ENCODE data around the gene ZNF816.
"Not testable (repeated sequence)": the region's sequence is repeated elsewhere in the genome, so short reads cannot be mapped to it uniquely, and the experiment has no call there.

Gene ZNF816

DNA sequence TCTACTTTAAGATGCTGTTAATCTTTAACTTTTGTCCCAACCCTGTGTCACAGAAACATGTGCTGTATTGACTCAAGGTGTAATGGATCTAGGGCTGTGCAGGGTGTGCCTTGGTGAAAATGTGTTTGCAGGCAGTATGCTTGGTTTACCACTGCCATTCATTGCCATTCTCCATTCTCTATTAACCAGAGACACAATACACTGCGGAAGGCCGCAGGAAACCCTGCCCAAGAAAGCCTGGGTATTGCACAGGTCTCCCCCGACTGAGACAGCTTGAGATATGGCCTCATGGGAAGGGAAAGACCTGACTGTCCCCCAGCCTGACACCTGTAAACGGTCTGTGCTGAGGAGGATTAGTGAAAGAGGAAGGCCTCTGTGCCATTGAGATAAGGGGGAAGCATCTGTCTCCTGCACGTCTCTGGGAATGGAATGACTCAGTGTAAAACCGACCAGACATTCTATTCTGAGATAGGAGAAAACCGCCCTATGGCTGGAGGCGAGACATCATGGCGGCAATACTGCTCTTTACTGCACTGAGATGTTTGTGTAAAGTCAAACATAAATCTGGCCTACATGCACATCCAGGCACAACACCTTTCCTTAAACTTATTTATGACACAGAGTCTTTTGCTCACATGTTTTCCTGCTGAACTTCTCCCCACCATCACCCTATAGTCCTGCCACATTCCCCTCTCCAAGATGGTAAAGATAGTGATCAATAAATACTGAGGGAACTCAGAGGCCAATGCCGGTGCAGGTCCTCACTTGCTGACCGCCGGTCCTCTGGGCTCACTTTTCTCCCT is 26.3 kb downstream of the ZNF816 start:
- H3K4me3 ChIP-seq (ENCODE audit: low read depth, low read length), result no peak overlapping the region

DNA sequence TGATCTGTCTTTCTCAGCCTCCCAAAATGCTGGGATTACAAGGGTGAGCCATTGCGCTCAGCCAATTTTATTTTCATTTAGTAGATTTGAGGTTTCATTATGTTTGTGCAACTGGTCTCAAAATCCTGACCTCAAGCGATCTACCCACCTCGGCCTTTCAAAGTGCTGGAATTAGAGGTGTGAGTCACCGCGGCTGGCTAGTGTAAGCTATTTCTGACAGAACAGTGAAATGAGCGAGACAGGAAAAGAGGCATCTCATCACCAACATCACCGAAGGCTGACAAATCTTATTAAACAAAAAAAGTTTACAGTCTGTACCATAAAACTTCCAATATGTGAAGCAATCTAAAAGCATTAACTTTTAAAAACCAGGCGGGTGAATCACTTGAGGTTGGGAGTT is 27.2 kb downstream of the ZNF816 start:
- H3K4me3 ChIP-seq (ENCODE audit: low read depth, low read length), result no peak overlapping the region

DNA sequence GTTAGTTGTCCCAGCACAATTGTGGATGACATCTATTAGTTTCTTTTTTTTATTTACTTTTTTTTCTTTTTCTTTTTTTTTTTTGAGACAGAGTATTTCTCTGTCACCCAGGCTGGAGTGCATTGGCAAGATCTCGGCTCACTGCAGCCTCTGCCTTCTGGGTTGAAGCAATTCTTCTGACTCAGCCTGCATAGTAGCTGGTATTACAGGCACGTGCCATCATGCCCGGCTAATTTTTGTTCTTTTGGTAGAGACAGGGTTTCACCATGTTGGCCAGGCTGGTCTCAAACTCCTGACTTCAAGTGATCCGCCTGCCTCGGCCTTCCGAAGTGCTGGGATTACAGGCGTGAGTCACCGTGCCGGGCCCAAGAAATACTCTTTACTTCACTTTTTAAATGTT is 38.0 kb downstream of the ZNF816 start:
- H3K4me3 ChIP-seq (ENCODE audit: low read depth, low read length), result not testable (repeated sequence)

DNA sequence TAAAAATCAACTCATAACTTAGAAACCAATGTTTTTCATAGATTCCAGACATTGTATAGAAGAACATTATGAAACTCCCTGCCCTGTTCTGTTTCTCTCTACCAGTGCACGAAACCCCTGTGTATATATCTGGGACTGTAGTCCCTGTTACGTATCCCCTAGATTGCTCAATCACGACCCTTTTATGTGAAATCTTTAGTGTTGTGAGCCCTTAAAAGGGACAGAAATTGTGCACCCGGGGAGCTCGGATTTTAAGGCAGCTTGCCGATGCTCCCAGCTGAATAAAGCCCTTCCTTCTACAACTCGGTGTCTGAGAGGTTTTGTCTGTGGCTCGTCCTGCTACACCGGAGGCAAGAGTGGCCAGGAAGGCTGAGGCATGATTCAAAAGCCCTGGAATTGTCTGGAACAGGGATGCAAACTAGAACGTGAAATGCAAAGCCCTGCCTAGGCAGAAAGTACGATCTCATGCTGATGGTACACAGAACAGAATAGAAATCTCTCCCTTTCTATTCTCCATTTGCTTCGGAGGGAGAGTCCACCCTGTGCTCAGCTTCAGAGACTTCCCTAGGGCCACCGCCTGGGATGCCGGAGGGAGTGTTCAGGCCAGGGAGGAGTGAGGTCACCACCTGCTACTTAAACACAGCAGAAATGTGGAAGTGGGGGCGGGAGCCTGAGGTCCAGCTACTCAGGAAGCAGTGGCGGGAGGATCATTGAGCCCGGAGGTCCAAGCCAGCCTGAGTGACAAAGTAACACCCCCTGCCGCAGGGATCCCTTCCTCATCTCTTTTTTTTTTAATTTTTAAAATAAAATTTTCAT is 38.7 kb downstream of the ZNF816 start:
- H3K4me3 ChIP-seq (ENCODE audit: low read depth, low read length), result no peak overlapping the region

DNA sequence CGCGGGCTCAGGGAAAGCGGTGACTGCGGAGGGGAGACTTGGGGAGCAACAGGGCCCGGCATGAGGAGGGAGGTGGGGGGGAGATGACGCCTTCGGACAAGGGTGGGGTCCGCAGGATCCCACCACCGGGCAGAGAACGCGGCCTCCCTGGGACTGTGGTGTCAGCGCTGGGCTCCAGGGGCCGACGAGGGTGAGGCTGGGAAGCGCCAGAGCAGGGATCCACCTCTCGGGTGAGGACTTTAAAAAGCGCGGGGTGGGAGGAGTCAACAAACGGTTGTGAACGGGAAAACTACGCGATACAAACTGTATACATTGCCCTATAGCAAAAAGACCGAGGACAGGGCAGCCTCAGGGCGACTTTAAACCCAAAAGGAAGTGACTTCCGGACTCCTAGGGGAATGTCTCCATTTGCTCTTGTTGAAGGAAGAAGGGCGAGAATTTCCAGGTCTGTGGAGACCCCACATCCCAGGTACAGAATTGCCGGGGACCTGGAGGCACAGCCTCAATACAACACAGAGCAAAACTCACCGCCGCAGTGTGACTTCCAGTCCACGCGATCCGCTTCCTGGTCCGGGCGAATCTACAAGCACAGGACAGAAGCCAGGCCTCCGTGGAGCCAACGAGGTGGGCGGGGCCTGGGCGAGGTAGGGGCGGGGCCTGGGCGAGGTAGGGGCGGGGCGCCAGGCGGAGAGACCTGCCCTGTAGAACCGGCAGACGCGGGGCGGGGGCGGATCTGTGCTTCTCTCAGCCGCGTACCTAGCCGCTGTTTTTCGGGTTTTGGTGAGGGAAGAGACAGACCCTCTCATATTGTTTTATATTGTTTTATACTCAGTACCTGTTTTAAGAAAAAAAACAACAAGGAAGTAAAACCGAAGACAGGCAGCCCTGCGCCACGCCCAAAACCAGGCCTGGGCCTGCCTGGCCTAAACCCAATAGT is 39.6 kb downstream of the ZNF816 start, which contains the start of gene ZNF888:
Gene ZNF888 (minus strand): TSS at position 588 of the 937 bp plus-strand sequence. CDS start 5,555 bp downstream, outside the sequence.
- H3K4me3 ChIP-seq (ENCODE audit: low read depth, low read length), result peak within 1 kb of the TSS; percentile 75

DNA sequence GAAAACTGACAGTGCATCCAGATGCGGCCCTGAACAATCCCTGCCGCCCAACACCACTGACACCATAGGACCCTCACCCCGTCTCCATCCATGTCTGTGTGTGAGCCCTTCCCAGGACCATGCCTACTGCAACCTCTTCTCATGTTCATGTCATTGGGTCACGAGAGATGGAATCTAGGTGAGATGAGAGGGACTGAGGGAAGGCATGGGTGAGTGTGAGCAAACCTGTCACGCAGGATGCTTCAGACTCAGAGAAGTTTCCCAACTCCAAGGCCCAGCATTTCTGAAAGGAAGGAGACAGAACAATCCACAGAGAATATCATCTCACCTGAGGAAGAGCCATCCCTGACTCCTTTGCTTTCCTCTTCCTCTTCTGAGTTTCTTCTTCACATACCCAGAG is 45.1 kb downstream of the ZNF816 start:
- H3K4me3 ChIP-seq (ENCODE audit: low read depth, low read length), result no peak overlapping the region

DNA sequence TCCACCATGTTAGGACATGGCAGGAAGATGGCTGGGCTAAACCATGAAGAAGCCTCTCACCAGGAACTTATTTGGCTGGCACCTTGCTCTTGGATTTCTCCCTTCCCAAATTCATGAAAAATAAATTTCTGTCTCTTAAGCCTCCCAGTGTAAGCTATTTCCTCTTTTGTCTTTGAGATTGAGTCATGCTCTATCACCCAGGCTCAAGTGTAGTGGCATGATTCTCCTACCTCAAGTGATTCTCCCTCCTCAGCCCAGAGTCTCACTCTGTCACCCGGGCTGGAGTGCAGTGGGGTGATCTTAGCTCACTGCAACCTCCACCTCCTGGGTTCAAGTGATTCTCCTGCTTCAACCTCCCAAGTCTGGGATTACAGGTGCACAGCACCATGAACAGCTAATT is 52.0 kb downstream of the ZNF816 start:
- H3K4me3 ChIP-seq (ENCODE audit: low read depth, low read length), result no peak overlapping the region

DNA sequence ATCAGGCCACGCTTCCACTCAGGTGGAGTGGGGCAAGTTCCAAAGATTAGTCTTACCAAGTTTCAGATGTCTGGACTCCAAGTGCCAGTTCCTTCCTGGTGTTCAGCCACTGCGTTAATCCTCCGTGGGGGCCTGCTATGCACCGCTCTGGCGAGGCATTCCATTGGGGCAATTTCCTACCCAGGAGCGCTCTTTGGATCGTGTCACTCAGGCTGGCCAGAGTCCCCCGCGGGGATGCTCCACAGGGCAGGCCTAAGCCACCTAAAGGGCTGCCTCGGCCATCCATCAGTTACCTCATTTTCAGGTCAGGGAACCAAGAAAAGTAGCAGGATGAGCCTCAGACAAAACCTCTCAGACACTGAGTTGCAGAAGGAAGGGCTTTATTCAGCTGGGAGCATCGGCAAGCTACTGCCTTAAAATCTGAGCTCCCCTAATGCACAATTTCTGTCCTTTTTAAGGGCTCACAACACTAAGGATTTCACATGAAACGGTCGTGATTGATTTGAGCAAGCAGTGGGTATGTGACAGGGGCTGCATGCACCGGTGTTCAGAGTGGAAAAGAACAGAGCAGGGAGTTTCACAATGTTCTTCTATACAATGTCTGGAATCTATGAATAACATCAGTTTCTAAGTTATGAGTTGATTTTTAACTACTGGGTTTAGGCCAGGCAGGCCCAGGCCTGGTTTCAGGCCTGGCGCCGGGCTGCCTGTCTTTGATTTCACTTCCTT is 58.5 kb downstream of the ZNF816 start:
- H3K4me3 ChIP-seq (ENCODE audit: low read depth, low read length), result not testable (repeated sequence)

DNA sequence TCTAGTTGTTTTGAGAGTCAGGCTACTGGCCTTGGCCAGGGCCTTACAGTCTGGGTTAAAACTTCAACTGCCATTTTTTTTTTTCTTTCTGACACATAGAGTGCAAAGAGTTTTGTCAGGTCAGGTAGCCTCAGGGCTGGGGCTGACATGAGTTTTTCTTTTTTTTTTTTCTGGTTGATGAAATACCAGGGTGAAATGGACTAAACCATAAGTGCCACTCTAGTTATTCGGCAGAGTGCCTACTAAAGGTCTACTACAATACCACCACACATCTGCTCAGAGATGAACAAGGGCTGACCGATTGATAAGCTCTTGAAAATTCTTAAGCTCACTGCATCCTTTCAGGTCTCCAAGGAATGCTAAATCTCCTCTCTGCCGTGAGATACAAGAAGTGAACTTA is 60.8 kb downstream of the ZNF816 start:
- H3K4me3 ChIP-seq (ENCODE audit: low read depth, low read length), result no peak overlapping the region

Data from iPS-11a (cell line).